ENCODE results near the gene TNNT1. TPM values are rescaled to one million over a fixed set of nuclear protein-coding genes. Genes with fewer than 3 reads are reported as not detected.

Gene TNNT1
- total RNA-seq, 1 donor from 2014 or later: 24.4 TPM

DNA sequence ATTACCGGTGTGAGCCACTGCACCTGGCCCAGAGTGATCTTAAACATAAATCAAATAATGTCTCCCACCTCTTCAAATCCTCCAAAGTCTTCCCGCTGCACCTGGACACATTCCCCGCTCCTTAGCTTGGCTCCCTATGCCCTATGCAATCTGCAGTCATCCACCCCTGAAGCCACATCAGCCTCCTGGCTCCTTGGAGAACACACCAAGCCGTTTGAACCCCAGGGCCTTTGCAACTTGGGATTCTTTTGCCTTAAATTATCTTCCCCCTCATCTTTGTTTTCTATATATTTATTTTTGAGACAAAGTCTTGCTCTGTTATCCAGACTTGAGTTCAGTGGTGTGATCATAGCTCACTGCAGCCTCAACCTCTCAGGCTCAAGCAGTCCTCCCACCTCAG lies 20.1 kb upstream of the TNNT1 start:
- no peak for DNase-seq (ENCODE audit: low read depth)
- no peak overlapping the region for H3K4me3 ChIP-seq (ENCODE audit: low read depth, low read length)
- TF ChIP-seq, protein P1, sequence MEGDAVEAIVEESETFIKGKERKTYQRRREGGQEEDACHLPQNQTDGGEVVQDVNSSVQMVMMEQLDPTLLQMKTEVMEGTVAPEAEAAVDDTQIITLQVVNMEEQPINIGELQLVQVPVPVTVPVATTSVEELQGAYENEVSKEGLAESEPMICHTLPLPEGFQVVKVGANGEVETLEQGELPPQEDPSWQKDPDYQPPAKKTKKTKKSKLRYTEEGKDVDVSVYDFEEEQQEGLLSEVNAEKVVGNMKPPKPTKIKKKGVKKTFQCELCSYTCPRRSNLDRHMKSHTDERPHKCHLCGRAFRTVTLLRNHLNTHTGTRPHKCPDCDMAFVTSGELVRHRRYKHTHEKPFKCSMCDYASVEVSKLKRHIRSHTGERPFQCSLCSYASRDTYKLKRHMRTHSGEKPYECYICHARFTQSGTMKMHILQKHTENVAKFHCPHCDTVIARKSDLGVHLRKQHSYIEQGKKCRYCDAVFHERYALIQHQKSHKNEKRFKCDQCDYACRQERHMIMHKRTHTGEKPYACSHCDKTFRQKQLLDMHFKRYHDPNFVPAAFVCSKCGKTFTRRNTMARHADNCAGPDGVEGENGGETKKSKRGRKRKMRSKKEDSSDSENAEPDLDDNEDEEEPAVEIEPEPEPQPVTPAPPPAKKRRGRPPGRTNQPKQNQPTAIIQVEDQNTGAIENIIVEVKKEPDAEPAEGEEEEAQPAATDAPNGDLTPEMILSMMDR (conservative IDR thresholded peaks at IDR 0.05; ENCODE audit: low read depth, low read length): no peak

DNA sequence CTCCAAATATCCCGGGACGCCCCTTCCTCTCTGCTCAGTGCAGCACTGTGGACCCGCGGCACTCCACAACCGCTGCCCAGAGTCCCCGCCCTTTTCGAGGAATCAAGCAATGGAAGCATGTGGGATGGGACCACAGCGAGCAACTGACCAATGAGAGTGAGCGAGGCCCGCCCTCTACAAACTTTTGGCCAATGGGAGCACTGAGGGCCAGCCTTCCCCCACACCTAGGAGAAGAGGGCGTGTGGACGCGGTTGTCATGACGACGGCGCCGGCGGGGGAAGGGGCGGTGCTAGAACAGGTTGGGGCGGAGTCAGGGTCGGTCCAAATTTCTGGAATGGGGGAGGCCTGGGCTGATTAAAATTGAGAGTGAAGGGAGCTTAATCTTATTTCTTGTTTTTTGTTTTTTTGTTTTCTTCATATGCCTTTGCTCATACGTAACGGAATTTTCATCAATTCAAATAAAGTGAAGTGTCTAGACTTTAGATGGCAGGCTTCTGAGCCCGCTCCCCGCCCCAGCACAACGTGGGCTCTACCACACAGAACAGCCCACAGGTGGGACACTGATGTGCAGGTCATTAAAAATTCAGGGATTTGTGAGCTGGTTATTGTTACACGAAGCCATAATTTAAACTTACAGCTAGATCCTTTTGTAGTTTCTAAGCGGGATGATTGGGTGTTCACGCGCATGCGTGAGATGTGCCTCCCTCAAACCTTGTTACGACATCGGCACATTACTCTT lies 17.7 kb upstream of the TNNT1 start, which contains the start of gene DNAAF3:
DNAAF3 (minus strand) TSS at position 84 of the 739 bp plus-strand sequence. CDS start 200 bp downstream, outside the sequence.
- peak; percentile 75 for DNase-seq (ENCODE audit: low read depth)
- TF ChIP-seq, protein P1 (conservative IDR thresholded peaks at IDR 0.05; ENCODE audit: low read depth, low read length): no peak

DNA sequence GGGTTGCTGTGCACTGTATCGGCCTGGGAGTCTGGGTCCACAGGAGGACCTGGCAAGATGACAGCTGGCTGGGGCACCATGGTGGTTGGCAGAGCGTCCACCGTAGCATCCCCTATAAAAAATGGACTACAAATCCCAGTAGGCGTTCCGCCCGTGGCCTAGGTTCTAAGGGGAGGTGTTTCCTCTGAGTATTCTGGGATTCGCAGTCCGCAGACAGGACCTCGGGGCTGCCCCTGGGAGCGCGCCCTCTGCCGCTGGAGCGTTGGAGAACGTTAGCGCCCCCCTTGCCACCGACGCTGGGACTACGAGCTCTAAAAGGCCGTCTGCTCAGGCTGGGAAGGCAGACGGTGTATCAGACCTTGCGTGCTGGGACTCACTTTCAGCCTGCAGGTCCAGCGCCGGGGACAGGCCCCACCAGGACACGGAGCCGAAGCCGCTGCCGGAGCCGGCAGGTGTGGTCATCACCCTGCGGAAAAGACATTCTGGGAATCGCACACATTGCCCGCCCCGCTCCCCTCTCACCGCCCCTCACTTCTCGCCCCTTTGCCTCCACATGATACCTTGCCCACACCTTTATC lies 17.0 kb upstream of the TNNT1 start:
- DNase-seq (ENCODE audit: low read depth): no peak
- peak overlapping the region; percentile 77 for H3K4me3 ChIP-seq (ENCODE audit: low read depth, low read length)
- TF ChIP-seq, protein P1 (conservative IDR thresholded peaks at IDR 0.05; ENCODE audit: low read depth, low read length): peak; percentile 73

More for the DNA sequence above, 17.7 kb upstream of the TNNT1 start, which contains the start of gene DNAAF3:
- H3K4me3 ChIP-seq (ENCODE audit: low read depth, low read length): peak within 1 kb of the TSS; percentile 77

DNA sequence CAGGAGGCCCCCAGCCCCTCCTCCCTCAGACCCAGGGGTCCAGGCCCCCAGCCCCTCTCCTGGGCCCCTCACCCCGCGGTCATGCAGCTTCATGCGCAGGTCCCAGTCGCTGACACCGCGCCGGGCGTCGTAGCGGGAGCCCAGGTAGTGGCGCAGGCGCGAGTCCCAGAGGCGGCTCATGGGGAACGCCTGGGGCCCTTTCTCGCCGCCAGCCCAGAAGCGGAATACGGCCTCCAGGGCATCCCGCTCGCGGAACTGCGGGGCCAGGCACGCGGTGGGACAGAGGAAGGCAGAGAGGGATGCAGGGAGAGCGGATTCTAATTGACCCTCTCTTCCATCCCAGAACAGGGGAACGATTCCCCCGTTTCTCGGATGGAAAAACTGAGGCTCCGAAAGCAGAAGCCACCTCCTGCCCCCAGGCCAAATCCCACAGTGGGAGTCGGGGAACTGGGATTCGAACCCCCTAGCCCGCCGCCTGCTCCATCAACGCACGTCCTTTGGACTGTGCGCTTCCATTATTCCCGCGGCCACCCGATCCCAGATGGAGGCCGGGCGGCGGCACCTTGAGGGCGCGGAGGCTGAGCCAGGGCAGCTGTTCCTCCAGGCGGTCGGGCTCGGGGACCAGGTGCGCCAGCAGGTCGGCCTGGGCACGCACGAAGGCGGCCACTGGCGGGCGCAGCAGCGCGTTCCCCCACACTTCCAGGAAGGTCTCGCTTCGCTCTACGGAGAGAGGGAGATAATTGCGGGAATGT lies 12.7 kb upstream of the TNNT1 start:
- TF ChIP-seq, protein P1 (conservative IDR thresholded peaks at IDR 0.05; ENCODE audit: low read depth, low read length): no peak
- no peak overlapping the region for H3K4me3 ChIP-seq (ENCODE audit: low read depth, low read length)

DNA sequence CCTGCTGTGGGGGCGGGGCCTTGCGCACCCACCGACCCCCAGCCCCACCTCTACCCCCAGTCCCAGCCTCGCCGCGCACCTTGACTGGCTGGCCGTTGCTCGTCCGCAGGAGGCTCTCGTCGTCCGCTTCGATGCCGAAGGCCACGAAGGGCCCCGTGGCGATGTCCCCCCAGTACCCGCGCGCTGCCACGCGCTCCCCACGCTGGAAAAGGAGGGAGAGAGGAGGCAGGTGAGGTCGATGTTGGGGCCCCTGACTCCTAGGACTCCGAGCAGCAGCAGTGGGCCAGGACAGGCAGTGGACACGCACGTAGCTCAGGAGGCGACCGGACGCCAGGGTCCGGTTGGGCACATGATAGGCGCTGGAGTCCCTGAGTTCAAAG lies 12.0 kb upstream of the TNNT1 start:
- DNase-seq (ENCODE audit: low read depth): no peak
- H3K4me3 ChIP-seq (ENCODE audit: low read depth, low read length): no peak overlapping the region
- TF ChIP-seq, protein P1 (conservative IDR thresholded peaks at IDR 0.05; ENCODE audit: low read depth, low read length): no peak

More for the DNA sequence above, 12.7 kb upstream of the TNNT1 start:
- no peak for DNase-seq (ENCODE audit: low read depth)

DNA sequence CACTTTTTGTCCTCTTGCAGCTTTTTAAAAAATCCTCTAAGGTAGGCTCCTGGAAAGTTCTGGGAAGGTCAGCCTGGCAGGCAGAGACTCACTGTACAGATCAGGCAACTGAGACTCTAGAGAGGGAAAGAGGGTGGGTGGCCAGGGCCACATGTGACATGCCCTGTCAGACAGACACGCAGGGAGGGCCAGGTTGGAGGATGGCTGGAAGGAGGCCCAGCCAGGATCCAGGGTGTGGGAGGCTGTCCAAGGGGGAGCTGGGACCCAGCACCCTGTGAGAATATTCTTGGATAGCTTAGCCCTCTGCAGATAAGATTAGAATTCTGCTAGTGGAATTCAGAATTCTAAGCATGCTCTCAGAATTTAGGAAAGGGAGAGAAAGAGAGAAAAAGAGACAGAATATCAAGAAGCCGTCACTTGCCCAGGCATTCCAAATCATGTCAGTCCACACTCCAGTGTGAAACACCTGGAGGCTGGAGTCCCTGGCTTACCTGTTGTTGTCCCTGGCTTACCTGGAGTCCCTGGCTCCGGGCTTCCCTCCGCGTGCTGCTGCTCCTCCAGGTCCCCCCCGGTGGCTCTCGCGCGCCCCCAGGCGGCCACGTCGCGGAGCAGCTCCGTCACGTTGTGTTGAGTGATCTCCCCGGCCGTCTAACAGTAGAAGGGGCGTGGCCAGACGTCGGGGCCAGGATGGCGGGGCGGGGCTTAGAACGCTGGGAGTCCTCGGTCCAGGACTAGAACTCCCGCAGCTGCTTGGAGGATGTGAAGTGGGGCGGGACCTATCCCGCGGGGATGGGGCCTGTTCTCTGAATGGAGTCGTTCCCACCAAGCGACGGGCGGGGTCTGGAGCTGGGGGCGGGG lies 11.4 kb upstream of the TNNT1 start:
- TF ChIP-seq, protein P1 (conservative IDR thresholded peaks at IDR 0.05; ENCODE audit: low read depth, low read length): peak; percentile 90
- no peak for DNase-seq (ENCODE audit: low read depth)
- H3K4me3 ChIP-seq (ENCODE audit: low read depth, low read length): no peak overlapping the region
